Astrocyte (in vitro differentiated cells and primary cell): ENCODE measurements around the gene FBXL13.

Experiments
- CTCF ChIP-seq: IDR thresholded peaks from 2 replicates; pipeline ENCODE4 v1.5.1; 2011; ENCODE audit warnings: low read depth, mild to moderate bottlenecking, inconsistent platforms, low read length, moderate library complexity; ENCODE audit not compliant: insufficient read depth
- EZH2 ChIP-seq: IDR thresholded peaks from 2 replicates; pipeline ENCODE4 v1.6.1; 2012; ENCODE audit warnings: mild to moderate bottlenecking, low read length, inconsistent platforms; ENCODE audit not compliant: insufficient read depth

- TF ChIP-seq CTCF, result no peak
- no peak for TF ChIP-seq EZH2
Measured at GRCh38 chr7:102934701-102935100, 139.9 kb downstream of the FBXL13 start.
